ENCODE results near the gene MC4R.
A peak's percentile ranks its signal among the peaks of the same experiment; 100 is the strongest.
"Not testable (repeated sequence)": the region's sequence is repeated elsewhere in the genome, so short reads cannot be mapped to it uniquely, and the experiment has no call there.

Gene MC4R

DNA sequence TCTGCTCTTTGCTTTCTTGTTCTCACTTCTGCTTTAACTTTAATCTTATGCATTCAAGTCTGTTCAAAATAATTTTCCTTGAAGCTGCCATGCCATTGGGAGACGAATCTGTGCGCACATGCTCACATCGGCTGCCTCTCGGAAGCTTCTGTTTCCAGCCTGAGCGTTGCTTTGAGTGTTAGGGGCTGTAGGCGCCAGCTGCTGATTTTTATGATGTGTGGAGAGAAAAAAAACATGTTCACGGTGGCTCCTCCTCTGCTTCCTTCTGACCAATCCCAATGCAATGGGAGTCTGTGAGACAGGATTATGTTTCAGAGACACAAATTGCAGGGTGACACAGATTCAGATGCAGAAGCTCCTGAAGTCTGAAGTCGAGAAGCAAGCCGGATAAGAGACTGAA is at the start of gene MC4R:
MC4R (minus strand) TSS at position 180 of the 400 bp plus-strand sequence. CDS start 426 bp downstream, outside the sequence.
- DNase-seq = peak; percentile 42 to 66

DNA sequence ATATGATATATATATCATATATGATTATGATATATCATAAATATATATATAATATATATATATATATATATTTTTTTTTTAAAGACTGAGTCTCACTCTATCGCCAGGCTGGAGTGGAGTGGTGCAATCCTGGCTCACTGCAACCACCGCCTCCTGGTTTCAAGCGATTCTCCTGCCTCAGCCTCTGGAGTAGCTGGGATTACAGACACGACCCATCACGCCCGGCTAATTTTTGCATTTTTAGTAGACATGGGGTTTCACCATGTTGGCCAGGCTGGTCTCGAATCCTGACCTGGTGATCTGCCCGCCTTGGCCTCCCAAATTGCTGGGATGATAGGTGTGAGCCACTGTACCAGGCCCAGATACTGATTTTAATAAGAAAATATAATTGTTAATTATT is 49.7 kb upstream of the MC4R start:
- not testable (repeated sequence) for DNase-seq

GRCh38 chr18:60421356-60422118 is 49.0 kb upstream of the MC4R start:
- no peak for DNase-seq

- no peak for DNase-seq
These were observed 45.4 kb upstream of the MC4R start for GRCh38 chr18:60417946-60418345.

- no peak for DNase-seq
These were observed 41.5 kb upstream of the MC4R start for GRCh38 chr18:60413944-60414547.

- no peak for DNase-seq
These were observed 39.1 kb upstream of the MC4R start for GRCh38 chr18:60411715-60412114.

- DNase-seq = no peak
These were observed 34.1 kb upstream of the MC4R start for GRCh38 chr18:60406721-60407120.

DNA sequence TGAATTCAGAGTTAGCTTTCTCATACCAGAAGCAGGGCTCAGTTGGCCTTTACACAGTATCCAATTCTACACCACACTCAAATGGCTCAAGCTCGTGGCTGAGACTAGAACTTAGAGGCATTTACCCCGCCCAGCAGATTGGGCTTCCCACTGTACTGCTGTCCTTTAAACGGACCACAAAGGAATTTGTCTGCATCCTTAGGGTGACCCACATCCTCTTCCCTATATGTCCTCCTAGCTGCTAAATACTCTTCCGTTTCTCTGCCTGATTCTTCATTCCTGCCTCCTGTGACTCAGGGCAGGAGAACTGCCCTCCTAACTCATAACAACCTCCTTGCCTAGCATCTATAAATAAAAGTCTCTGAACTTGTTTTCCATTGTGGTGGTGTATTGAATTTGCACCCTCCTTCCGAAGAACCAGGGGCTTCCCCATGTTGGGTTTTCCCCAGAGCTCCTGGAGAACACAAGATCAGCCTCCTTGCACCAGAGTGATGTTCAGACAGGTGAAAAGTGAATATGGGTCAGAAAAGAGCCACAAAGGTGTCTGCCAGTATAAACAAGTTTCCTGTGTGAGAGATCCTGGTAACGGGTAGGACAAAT is 32.0 kb upstream of the MC4R start:
- no peak for DNase-seq

GRCh38 chr18:60401346-60401745 is 28.8 kb upstream of the MC4R start:
- DNase-seq = no peak

- DNase-seq = no peak
These were observed 19.1 kb upstream of the MC4R start for GRCh38 chr18:60391571-60392226.

- no peak for DNase-seq
These were observed 16.7 kb upstream of the MC4R start for GRCh38 chr18:60389314-60389713.

DNA sequence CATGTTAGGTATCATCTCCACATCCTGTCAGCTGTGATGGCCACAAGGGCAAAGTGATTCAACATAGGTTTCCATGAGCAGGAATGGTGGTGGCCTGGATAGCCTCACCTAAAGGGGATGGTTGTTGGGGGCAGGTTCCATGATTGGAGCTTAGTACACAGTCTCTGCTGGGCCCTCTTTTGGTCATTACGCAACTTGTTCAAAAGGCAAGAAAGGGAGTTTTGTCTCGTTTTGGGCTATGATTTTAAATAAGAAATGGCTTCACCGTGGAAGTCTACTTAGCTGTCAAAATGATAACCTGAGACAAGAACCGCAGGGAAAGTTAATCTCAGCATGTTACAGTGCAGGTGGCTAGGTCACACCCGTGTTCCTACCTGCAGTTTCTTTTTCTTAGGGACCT is 13.1 kb upstream of the MC4R start:
- no peak for DNase-seq

- no peak for DNase-seq
These were observed 11.3 kb upstream of the MC4R start for GRCh38 chr18:60383893-60384292.

DNA sequence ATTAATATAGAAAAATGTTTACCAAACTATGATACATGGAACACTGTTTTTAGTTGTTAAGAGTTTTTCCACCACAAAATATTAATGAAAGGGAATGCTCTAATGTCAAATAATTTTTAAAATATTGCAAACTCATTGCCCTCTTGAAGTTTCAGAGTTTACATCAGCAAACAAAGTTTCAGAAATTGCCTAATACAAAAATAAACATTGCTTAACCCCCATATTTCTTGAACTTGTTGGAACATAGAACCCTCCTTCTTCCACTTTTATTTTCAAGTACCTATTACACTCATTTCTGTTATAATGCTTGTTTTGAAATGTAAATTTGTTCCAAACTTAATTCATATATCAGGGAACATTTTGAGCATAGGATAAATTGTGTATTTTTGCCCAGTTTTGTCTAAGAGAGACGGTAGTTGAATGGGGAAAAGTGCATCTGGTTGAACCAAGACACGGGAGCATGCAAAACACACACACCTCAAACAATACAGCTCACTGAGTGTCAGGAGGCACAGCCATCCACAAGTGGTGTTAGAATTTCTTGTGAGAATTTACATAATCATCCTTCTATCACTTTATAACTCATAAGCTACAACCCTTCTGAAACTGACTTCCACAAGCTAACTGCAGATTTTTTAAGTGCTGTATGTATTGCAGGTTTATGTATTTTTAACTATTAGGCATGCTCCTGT is 5.3 kb upstream of the MC4R start:
- DNase-seq = no peak

DNA sequence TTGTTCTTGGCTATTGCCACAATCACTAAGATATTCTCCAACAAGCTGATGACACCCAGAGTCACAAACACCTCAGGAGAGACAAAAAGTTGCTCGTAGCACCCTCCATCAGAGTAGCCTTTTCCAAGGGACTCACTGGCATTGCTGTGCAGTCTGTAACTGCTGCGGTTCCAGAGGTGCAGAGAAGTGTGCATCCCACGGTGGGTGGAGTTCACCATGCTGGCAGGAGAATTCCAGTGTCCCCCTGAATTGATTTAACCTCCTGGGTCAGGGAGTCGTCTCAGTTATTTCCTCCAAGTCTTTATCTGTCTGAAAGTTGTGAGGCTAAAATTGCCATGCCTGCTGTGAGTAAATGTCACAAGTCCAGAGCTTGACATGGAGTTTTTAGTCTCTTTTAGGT is 443 bp downstream of the MC4R start:
- no peak for DNase-seq

- no peak for DNase-seq
These were observed 14.1 kb downstream of the MC4R start for GRCh38 chr18:60358516-60358915.

GRCh38 chr18:60350941-60351340 is 21.6 kb downstream of the MC4R start:
- DNase-seq = no peak

- no peak for DNase-seq
These were observed 22.4 kb downstream of the MC4R start for GRCh38 chr18:60350150-60350549.

- DNase-seq = no peak
These were observed 25.0 kb downstream of the MC4R start for GRCh38 chr18:60347526-60348045.

DNA sequence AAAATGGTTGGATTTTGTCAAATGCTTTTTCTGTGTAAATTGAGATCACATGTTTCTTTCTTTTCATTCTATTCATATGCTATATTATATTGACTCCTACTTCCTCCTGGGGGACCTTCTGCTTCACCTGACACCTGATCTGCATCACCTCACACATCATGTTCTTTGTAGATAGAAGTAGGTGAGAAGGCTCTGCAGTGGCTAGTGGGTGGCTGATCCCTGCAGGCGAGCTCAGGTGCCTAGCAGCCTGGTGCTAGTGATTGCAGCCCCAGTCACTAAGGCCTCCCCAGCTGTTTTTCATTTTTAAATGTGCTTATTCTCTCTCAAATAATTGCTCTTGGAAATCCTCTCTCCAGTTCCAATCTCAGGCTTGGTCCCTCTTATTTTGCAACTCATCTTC is 33.6 kb downstream of the MC4R start:
- no peak for DNase-seq

GRCh38 chr18:60331890-60332289 is 40.7 kb downstream of the MC4R start:
- DNase-seq = no peak

DNA sequence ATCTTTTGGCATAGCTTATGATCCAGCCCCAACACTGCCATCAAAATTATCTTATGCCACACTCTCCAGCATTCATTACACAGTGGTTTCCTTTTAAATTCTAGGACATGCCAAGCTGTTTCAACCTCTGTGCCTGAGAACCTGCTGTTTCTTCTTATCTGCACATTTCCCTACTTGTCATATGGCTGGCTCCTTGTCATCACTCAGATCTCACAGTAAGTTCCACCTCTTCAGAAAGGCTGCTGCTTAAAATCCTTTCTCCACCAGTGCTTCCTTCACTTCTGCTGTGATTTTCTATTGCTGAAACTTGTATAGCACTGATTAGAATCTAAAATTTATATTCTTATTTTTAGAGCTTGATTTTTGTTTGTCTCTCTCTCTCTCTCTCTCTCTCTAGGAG is 43.4 kb downstream of the MC4R start:
- DNase-seq = no peak

GRCh38 chr18:60327880-60328279 is 44.7 kb downstream of the MC4R start:
- DNase-seq = no peak

Data from NCI-H187 (cell line).